ENCODE measurements around the gene GASK1A. TPM values are rescaled to one million over a fixed set of nuclear protein-coding genes. Genes with fewer than 3 reads are reported as not detected.
"Not testable (repeated sequence)": the region's sequence is repeated elsewhere in the genome, so short reads cannot be mapped to it uniquely, and the experiment has no call there.

The GASK1A gene
- total and polyA plus RNA-seq, 2 donors = 10.5 to 25.1 TPM

- DNase-seq (ENCODE audit: extremely low spot score) = no peak
- no peaks in the 10 kb centered on the region for H3K4me1 ChIP-seq (ENCODE audit: insufficient read depth)
- H3K4me3 ChIP-seq (ENCODE audit: low read depth, low read length) = no peak overlapping the region
- H3K36me3 ChIP-seq (ENCODE audit: insufficient read depth) = no peaks in the 10 kb centered on the region
- WGBS = 92% methylated on average over 1 of the region's 1 CpG
- no peak overlapping the region for H3K27ac ChIP-seq (ENCODE audit: low read depth)
Observed at GRCh38 chr3:43059456-43059855, 80.3 kb downstream of the GASK1A start.

- no peaks in the 10 kb centered on the region for H3K36me3 ChIP-seq (ENCODE audit: insufficient read depth)
- no peak overlapping the region for H3K27ac ChIP-seq (ENCODE audit: low read depth)
- no peak overlapping the region for H3K4me3 ChIP-seq (ENCODE audit: low read depth, low read length)
- 74% methylated on average over 8 of the region's 8 CpGs for WGBS
- H3K4me1 ChIP-seq (ENCODE audit: insufficient read depth) = no peaks in the 10 kb centered on the region
- no peak for DNase-seq (ENCODE audit: extremely low spot score)
Observed at GRCh38 chr3:43061101-43061895, 82.2 kb downstream of the GASK1A start.

GRCh38 chr3:43062040-43062563 is 83.0 kb downstream of the GASK1A start:
- Histone ChIP-seq H3K36me3 (ENCODE audit: insufficient read depth) (no peaks in the 10 kb centered on the region), H3K4me1 (ENCODE audit: insufficient read depth) (no peaks in the 10 kb centered on the region), H3K27ac (ENCODE audit: low read depth) (no peak overlapping the region), H3K4me3 (ENCODE audit: low read depth, low read length) (no peak overlapping the region)
- WGBS = 85% methylated on average over 5 of the region's 5 CpGs
- DNase-seq (ENCODE audit: extremely low spot score) = no peak

- Histone ChIP-seq H3K27ac (ENCODE audit: low read depth) (no peak overlapping the region), H3K4me3 (ENCODE audit: low read depth, low read length) (no peak overlapping the region), H3K4me1 (ENCODE audit: insufficient read depth) (no peaks in the 10 kb centered on the region), H3K36me3 (ENCODE audit: insufficient read depth) (no peaks in the 10 kb centered on the region)
- 48% methylated on average over 8 of the region's 8 CpGs for WGBS
- DNase-seq (ENCODE audit: extremely low spot score) = no peak
Observed at GRCh38 chr3:43062564-43063040, 83.5 kb downstream of the GASK1A start.

GRCh38 chr3:43063114-43063513 is 84.0 kb downstream of the GASK1A start:
- no peak overlapping the region for H3K27ac ChIP-seq (ENCODE audit: low read depth)
- WGBS = 72% methylated on average over 5 of the region's 5 CpGs
- no peak for DNase-seq (ENCODE audit: extremely low spot score)
- H3K36me3 ChIP-seq (ENCODE audit: insufficient read depth) = no peaks in the 10 kb centered on the region
- no peaks in the 10 kb centered on the region for H3K4me1 ChIP-seq (ENCODE audit: insufficient read depth)
- H3K4me3 ChIP-seq (ENCODE audit: low read depth, low read length) = no peak overlapping the region

GRCh38 chr3:43070670-43071069 is 91.6 kb downstream of the GASK1A start:
- not testable (repeated sequence) for H3K27ac ChIP-seq (ENCODE audit: low read depth); H3K4me1 ChIP-seq (ENCODE audit: insufficient read depth); DNase-seq (ENCODE audit: extremely low spot score); H3K4me3 ChIP-seq (ENCODE audit: low read depth, low read length); H3K36me3 ChIP-seq (ENCODE audit: insufficient read depth)
- 97% methylated on average over 4 of the region's 5 CpGs for WGBS

- no peaks in the 10 kb centered on the region for H3K36me3 ChIP-seq (ENCODE audit: insufficient read depth)
- no peak for DNase-seq (ENCODE audit: extremely low spot score)
- H3K4me1 ChIP-seq (ENCODE audit: insufficient read depth) = no peaks in the 10 kb centered on the region
- H3K27ac ChIP-seq (ENCODE audit: low read depth) = no peak overlapping the region
- 63% methylated on average over 7 of the region's 7 CpGs for WGBS
- no peak overlapping the region for H3K4me3 ChIP-seq (ENCODE audit: low read depth, low read length)
Observed at GRCh38 chr3:43071313-43071893, 92.3 kb downstream of the GASK1A start.

- Histone ChIP-seq H3K27ac (ENCODE audit: low read depth) (no peak overlapping the region), H3K36me3 (ENCODE audit: insufficient read depth) (no peaks in the 10 kb centered on the region), H3K4me3 (ENCODE audit: low read depth, low read length) (no peak overlapping the region), H3K4me1 (ENCODE audit: insufficient read depth) (no peaks in the 10 kb centered on the region)
- no peak for DNase-seq (ENCODE audit: extremely low spot score)
- 90% methylated on average over 4 of the region's 4 CpGs for WGBS
Observed at GRCh38 chr3:43072361-43072760, 93.2 kb downstream of the GASK1A start.

GRCh38 chr3:43073116-43073835 is 94.2 kb downstream of the GASK1A start:
- 89% methylated on average over 7 of the region's 7 CpGs for WGBS
- no peak for DNase-seq (ENCODE audit: extremely low spot score)
- no peak overlapping the region for H3K4me3 ChIP-seq (ENCODE audit: low read depth, low read length)
- H3K36me3 ChIP-seq (ENCODE audit: insufficient read depth) = no peaks in the 10 kb centered on the region
- H3K27ac ChIP-seq (ENCODE audit: low read depth) = no peak overlapping the region
- H3K4me1 ChIP-seq (ENCODE audit: insufficient read depth) = no peaks in the 10 kb centered on the region

- Histone ChIP-seq H3K27ac (ENCODE audit: low read depth) (no peak overlapping the region), H3K4me1 (ENCODE audit: insufficient read depth) (no peaks in the 10 kb centered on the region), H3K36me3 (ENCODE audit: insufficient read depth) (no peaks in the 10 kb centered on the region), H3K4me3 (ENCODE audit: low read depth, low read length) (no peak overlapping the region)
- 81% methylated on average over 5 of the region's 5 CpGs for WGBS
- no peak for DNase-seq (ENCODE audit: extremely low spot score)
Observed at GRCh38 chr3:43073836-43074220, 94.7 kb downstream of the GASK1A start.

GRCh38 chr3:43074482-43074881 is 95.4 kb downstream of the GASK1A start:
- H3K4me1 ChIP-seq (ENCODE audit: insufficient read depth) = no peaks in the 10 kb centered on the region
- 65% methylated on average over 4 of the region's 4 CpGs for WGBS
- H3K27ac ChIP-seq (ENCODE audit: low read depth) = no peak overlapping the region
- no peak for DNase-seq (ENCODE audit: extremely low spot score)
- H3K4me3 ChIP-seq (ENCODE audit: low read depth, low read length) = no peak overlapping the region
- no peaks in the 10 kb centered on the region for H3K36me3 ChIP-seq (ENCODE audit: insufficient read depth)

- Histone ChIP-seq H3K36me3 (ENCODE audit: insufficient read depth) (no peaks in the 10 kb centered on the region), H3K27ac (ENCODE audit: low read depth) (no peak overlapping the region), H3K4me3 (ENCODE audit: low read depth, low read length) (no peak overlapping the region), H3K4me1 (ENCODE audit: insufficient read depth) (no peaks in the 10 kb centered on the region)
- WGBS = 90% methylated on average over 5 of the region's 5 CpGs
- DNase-seq (ENCODE audit: extremely low spot score) = no peak
Observed at GRCh38 chr3:43074901-43075689, 96.0 kb downstream of the GASK1A start.

Data from urinary bladder (tissue), 4 donors.